ENCODE results near the gene ATP2B1.

ATP2B1 gene

DNA sequence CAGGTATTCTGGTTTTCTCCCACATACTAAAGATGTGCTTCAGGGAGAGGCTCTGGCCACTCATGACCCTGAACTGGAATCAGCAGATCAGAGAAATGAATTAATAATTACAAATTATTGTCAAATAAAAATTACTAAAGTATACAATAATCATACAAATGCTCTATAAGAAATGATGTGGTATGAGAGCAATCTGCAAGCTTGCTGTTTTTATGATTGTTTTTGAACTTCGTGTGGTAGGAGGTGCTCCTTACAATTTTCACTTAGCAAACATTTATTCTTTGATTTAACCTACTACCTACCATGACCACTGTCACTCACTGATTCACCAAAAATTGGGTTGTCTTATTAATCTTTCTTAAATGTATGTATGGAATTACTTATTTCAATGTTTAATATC, 16.2 kb downstream of the ATP2B1 start:
- no peak for DNase-seq (ENCODE audit: low spot score)

- no peak for DNase-seq (ENCODE audit: low spot score)
Measured at GRCh38 chr12:89691659-89692058, 17.0 kb downstream of the ATP2B1 start.

- no peak for DNase-seq (ENCODE audit: low spot score)
Measured at GRCh38 chr12:89690925-89691324, 17.7 kb downstream of the ATP2B1 start.

- no peak for DNase-seq (ENCODE audit: low spot score)
Measured at GRCh38 chr12:89689306-89689705, 19.3 kb downstream of the ATP2B1 start.

DNA sequence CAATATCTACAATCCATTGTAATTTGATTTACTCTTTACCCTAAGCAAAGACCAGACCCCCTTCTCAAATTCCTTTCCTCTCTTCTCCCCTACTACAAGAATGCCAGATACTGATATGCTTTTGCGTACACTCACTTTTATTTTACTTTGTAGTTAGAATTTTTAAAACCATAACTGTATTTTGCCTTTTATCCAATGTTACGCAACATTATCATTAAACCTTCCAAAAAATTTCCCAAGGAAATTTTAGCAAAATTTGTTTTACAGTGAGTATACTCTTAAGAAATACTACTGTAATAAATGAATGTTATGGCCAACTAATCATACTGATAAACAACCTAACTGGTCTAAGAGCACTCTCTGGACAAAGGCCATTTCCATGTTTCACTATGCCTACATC, 22.3 kb downstream of the ATP2B1 start:
- no peak for DNase-seq (ENCODE audit: low spot score)

DNA sequence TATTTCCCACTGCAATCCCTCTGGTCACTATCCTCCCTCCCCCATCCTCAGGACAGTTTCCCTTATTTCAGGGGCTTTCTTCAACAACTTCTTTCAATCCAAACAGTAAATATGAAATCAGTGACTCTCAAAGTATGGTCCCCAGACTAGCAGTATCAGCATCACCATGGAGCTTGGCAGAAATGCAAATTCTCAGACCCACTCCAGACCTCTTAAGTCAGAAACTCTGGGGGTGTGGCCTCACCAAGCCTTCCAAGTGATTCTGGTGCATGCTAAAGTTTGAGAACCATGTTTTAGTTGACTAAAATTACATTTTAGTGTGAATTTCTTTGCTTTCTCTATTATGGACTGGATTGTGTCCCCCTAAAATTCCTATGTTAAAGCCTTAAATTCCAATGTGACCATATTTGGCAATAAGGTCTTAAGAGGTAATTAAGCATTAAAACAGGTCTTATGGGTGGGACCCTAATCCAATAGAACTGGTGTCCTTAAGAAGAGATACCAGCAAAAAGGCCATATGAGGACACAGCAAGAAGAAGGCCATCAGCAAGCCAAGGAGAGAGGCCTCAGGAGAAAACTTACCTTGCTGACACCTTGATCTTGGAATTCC, 23.2 kb downstream of the ATP2B1 start:
- DNase-seq (ENCODE audit: low spot score), result no peak

- no peak for DNase-seq (ENCODE audit: low spot score)
Measured at GRCh38 chr12:89684136-89684535, 24.5 kb downstream of the ATP2B1 start.

- DNase-seq (ENCODE audit: low spot score), result no peak
Measured at GRCh38 chr12:89682284-89682683, 26.4 kb downstream of the ATP2B1 start.

- no peak for DNase-seq (ENCODE audit: low spot score)
Measured at GRCh38 chr12:89680409-89680808, 28.2 kb downstream of the ATP2B1 start.

- DNase-seq (ENCODE audit: low spot score), result no peak
Measured at GRCh38 chr12:89679631-89680030, 29.0 kb downstream of the ATP2B1 start.

- DNase-seq (ENCODE audit: low spot score), result no peak
Measured at GRCh38 chr12:89678225-89678624, 30.4 kb downstream of the ATP2B1 start.

GRCh38 chr12:89676930-89677329, 31.7 kb downstream of the ATP2B1 start:
- DNase-seq (ENCODE audit: low spot score), result no peak

DNA sequence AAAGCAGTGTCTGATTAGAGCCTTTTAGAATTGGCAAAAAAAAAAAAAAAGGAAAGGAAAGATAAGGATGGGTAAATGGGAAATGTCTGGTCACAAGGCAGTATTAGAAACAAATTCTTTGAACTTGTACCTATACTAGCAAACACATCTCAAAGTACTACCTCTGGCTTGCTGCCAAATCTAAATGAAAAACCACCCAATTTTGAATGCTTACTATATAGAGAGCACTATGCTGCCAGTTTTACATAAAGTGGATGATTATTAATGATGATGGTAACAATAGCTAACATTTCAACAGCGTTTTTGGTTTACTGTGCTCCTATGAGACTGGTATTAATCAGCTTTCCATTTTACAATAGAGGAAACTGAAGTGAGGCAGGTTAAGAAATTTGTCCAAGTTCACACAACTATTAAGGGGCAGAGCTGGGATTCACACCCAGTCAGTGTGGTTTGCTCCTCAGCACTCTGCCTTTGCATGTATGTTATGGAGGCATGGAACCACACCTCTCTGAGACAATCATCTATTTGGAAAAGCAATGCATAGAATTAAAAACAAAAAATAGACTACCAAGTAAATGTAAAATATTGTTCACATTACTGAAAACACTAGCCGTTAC, 34.2 kb downstream of the ATP2B1 start:
- no peak for DNase-seq (ENCODE audit: low spot score)

DNA sequence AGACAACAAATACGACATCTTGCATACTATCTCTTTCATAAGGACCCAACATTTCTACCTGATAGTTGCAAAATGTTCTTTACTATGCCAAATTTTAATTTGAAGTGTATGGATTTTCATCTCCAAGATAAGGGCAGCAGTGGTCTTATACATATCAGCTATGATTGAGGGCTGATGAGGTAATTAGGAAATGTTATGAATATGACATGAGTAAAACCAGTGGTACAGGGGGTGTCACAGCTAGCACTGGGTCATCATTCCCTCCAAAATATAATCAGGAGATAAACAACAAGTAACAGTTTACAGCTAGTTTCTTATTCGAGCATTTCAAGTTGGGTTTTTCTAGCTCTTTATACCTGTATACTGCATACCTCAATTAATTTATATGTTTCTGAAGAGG, 35.0 kb downstream of the ATP2B1 start:
- no peak for DNase-seq (ENCODE audit: low spot score)

DNA sequence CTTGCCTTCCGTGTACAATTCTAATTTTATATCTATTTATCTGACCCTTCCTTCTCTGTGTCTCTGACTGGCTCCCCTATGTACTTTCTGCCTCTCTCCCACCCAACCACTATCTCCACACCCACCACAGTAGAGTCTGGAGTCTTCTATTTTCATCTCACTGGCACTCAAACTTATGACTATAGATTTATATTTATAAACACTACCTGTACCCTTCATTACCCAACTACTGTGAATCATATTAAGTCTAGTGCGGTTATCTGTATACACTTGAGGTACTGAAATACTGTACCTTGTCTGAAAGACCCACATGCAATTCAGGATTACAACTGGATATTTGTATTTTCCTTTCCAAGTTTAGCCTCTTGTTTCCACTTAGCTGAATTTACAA, 36.1 kb downstream of the ATP2B1 start:
- DNase-seq (ENCODE audit: low spot score), result no peak

GRCh38 chr12:89671469-89671868, 37.2 kb downstream of the ATP2B1 start:
- no peak for DNase-seq (ENCODE audit: low spot score)

DNA sequence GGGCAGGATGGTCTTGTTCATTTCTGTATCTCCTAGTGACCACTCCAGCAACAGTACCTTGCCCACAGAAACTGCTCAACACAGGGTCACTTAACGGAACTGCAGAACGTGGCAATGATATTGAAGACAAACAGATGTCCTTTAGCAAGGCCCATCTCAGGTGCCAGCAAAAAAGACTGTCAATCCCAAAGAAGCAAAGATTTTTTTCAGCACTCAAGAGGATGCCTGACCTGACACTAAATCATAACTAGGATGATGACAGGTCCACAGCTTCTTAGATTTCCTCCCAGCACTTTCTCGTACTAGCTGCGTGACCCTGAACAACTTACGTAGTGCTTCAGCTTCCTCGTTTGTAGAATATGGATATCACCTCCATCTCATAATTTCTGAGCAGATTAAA, 39.4 kb downstream of the ATP2B1 start:
- DNase-seq (ENCODE audit: low spot score), result no peak

GRCh38 chr12:89665556-89665955, 43.1 kb downstream of the ATP2B1 start:
- DNase-seq (ENCODE audit: low spot score), result no peak

DNA sequence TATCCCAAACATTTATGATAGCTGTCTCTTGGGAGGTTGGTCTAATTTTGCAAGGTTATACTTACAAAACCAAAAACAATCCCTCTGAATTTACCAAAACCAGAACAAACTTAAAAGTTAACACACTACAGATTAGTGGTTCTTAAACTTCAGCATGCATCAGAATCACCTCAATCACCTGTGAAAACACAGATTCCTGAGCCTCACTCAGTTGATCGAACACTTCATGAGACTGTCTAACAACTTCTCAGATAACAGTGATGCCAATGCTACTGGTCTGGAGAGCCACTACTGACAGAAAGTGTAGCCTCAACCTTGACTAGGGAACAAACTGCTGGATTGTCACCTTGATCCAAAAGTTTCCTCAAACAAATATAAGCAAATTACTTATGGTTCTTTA, 44.2 kb downstream of the ATP2B1 start:
- no peak for DNase-seq (ENCODE audit: low spot score)

DNA sequence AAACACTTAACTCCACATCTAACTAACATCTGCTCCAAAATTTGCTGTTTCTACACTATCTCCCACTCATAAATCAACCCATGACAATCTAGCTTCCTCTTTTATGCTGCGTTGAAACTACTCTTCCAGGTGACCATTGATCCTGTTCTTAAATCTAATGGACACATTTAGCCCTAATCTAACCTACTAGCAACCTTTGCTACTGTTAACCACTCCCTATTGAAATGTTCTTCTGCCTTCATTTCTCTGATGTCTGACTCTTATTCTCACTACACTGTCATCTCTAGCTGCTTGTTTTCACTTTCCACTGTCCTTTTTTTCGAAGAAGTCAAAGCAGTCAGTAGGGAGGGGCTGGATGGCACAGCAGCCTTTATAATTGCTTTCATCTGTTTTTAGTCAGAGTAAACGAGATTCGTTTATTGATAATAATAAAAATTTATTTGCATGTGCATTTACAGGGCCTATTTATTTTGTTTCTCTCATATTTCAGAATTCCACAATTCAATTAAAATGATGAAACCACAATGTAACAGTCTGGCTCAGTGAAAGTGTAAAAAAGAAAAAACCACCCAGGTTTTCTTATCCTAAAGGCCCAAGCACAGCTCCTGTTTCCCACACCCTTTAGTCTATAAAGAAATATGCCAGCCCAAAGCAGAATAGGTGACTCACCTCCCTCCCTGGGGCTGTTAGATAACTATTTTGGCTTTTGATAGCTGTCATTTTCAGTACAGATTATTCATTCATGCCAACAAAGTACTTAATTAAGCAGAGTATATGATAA, 44.9 kb downstream of the ATP2B1 start:
- DNase-seq (ENCODE audit: low spot score), result no peak

DNA sequence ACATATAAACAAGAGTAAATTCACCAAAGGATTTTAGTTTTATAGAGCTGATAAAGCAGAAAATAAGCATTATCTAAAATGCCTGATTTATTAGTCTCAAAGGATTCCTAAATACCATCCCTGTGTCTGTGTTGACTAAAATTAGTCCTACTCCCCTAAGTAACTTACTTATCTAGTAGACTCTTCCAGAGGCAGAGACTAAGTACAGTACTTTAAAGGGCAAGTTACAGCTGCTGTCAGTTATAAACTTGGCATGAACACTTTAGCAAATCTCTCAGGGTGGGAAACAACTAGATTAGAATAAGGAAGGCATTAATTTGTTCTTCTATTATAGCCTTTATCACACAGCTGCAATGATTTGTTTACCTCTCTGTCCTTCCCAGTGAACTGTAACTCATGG, 46.0 kb downstream of the ATP2B1 start:
- no peak for DNase-seq (ENCODE audit: low spot score)

- no peak for DNase-seq (ENCODE audit: low spot score)
Measured at GRCh38 chr12:89661706-89662330, 46.8 kb downstream of the ATP2B1 start.

GRCh38 chr12:89657739-89658138, 50.9 kb downstream of the ATP2B1 start:
- DNase-seq (ENCODE audit: low spot score), result no peak
